KOPT-K1 (cell line): ENCODE data around the gene SNRPB.

Experiments used
- H3K27ac ChIP-seq: fragments of 200-600 bp; sonication (generic); 2 replicates; pipeline ENCODE4 v1.5.1; 2016; ENCODE audit warnings: antibody characterized with exemption, mild to moderate bottlenecking, low read depth, low read length; ENCODE audit not compliant: poor library complexity, severe bottlenecking
- H3K36me3 ChIP-seq: fragments of 200-600 bp; sonication (generic); 2 replicates; pipeline ENCODE4 v1.5.1; 2017; ENCODE audit warnings: antibody characterized with exemption, mild to moderate bottlenecking, low read length, moderate library complexity; ENCODE audit not compliant: insufficient read depth
- H3K9me3 ChIP-seq: fragments of 200-600 bp; sonication (generic); 2 replicates; pipeline ENCODE4 v1.5.1; 2017; ENCODE audit warnings: antibody characterized with exemption, low read length, mild to moderate bottlenecking; ENCODE audit not compliant: insufficient read depth, poor library complexity, severe bottlenecking

SNRPB gene

GRCh38 chr20:2416541-2417212 lies 53.9 kb downstream of the SNRPB start:
- Histone ChIP-seq H3K9me3 (no peaks in the 10 kb centered on the region), H3K36me3 (no peaks in the 10 kb centered on the region), H3K27ac (no peak overlapping the region)
